AG08395 (cell line): ENCODE data around the gene FGF5.
A peak's percentile ranks its signal among the peaks of the same experiment; 100 is the strongest.

Source experiments
- DNase-seq: peaks from one replicate; pipeline ENCODE4 v3.0.0; 2012; ENCODE audit warnings: mixed read lengths, low spot score

The FGF5 gene

DNA sequence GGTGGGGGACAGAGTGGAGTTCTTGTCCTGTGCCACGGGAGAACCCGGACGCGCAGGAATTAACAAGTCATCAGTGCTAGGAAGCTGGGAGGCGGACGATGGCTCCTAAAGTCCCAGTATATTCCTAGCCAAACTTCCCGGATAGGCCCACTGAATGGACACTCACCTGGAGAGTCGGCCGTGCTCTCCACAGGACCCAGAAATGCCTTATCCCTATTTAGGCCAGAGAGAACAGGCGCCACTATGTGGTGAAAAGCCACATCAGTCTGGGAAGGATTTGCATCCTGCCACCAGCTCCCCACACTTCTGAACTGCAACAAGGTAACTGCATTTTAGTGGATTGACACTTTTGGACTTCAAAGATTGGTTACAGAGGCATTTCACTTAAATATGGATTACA is 70.1 kb downstream of the FGF5 start:
- DNase-seq: peak; percentile 14

DNA sequence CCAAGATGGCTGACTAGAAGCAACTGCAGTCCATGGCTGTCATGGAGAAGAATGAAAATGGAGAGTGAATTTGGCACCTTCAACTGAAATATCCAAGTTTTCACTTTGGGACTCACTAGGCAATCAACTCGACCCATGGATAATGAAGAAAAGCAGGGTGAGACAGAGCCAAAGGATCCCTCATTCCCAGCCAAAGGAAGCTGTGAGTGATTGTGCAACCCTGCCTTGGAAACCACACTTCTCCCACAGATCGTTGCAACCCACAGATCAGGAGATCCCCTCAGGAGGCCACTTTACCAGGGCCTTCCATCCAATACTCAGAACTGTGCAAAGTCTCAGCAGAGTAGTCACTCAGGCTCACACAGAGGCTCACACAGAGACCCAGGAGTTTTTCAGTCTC is 73.6 kb downstream of the FGF5 start:
- DNase-seq: no peak
